Measurements from ENCODE around the gene EGFR. TPM values are rescaled to one million over a fixed set of nuclear protein-coding genes. Genes with fewer than 3 reads are reported as not detected.

Gene EGFR
- total RNA-seq, 2 experiments from 2014 or later = not detected

DNA sequence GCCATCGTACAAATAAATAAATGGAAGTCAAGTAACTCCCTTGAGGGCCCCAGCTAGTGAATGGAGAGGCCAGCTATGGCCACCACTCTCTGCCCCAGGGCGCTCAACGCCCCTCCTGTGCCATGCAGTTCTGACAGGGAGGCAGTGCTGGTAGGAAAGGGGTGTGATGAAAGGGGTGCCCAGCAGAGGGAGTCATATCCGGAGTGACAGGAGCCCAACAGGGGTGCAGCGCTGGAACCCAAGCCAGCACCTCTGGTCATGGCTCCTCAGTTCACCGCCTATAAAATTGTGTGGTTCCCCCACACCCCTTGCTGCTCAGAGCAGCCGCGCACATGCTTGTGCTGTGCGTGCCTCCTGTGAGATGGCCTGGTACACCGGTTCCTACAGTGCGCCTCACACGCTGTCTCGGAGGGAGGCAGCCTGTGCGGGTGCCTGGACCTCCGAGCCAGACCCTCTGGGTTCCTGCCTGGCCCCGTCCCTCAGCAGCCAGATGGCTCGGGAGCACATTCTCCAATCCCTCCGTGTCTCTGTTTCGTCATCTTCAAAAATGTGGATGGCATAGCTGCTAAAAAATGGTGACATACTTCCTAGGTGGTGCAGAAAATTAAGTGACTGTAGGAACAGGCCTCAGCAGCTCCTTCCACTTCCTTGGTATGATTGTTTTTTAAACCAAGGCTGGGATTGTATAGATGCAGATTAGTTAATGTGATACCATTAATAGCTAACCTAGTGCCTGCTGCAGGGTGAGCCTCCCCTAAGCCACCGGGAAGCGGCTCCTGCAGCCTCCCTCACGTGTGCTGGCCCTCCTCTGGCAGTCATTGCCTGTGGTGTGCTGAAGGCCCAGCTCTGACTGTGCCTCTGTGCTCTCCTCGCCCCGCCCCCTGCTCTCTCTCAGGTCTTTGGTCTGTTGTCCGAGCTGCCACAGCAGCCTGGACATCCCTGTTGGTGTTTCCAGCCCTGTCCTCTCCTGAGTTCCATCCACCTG, 125.8 kb downstream of the EGFR start:
- no peak for DNase-seq
- Mint-ChIP-seq H3K36me3 (ENCODE audit: low read depth) (no peaks in the 10 kb centered on the region), H3K4me1 (no peaks in the 10 kb centered on the region), H3K9me3 (no peaks in the 10 kb centered on the region), H3K27ac (no peak overlapping the region), H3K4me3 (no peak overlapping the region), H3K27me3 (peaks cover 12% of the 10 kb centered on the region)
- POLR2A ChIA-PET = no interaction called here
- CTCF ChIA-PET = interaction anchor here (1.1 kb wide), 1 partner anchor 14 kb away, joined by 4 read pairs; no protein-coding TSS in a partner anchor

DNA sequence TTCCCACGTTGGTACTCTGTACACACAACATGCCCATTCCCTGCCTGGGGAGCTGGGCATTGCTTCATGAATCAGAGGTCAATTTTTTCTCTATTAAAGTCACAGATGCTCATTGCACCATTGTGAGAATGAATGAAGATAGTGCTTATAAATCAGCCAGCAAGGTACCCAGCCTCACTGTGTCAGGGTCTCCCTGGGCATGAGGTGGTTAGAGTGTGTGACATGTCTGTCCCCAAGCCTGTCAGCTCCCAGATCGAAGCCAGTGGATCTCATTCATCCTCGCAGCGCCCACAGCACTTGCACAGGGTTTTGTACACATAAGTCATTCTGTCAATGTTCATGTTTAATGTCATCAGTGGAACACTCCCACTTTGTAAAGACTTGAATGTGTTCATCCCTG, 126.8 kb downstream of the EGFR start:
- CTCF ChIA-PET = interaction anchor here (1.1 to 1.3 kb wide), 2 partner anchors 14 to 15 kb away, joined by 3 to 4 read pairs; no protein-coding TSS in a partner anchor
- Mint-ChIP-seq H3K27ac (no peak overlapping the region), H3K4me1 (no peaks in the 10 kb centered on the region), H3K27me3 (peaks cover 14% of the 10 kb centered on the region), H3K9me3 (no peaks in the 10 kb centered on the region), H3K4me3 (no peak overlapping the region), H3K36me3 (ENCODE audit: low read depth) (no peaks in the 10 kb centered on the region)
- DNase-seq = no peak
- POLR2A ChIA-PET = no interaction called here

DNA sequence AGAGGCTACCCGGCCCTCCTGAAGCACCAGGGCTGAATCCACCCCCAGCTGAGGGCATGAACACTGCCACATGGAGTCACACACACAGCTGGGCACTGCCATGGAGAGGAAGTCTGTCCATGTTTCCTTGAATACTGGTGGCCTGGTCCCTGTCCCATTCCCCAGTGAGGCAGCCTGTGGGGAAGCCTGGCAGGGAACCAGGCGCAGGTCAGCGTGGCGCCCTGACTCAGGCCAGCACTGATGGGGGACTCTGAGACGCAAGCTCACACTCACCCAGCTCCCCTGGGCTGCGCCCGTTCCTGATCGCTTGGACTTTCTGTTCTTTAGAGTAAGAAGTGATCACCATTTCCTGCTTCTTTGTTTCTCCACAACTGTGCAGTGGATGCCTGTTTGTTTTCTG, 128.3 kb downstream of the EGFR start:
- Mint-ChIP-seq H3K27me3 (peaks cover 14% of the 10 kb centered on the region), H3K4me3 (no peak overlapping the region), H3K27ac (no peak overlapping the region), H3K36me3 (ENCODE audit: low read depth) (no peaks in the 10 kb centered on the region), H3K4me1 (no peaks in the 10 kb centered on the region), H3K9me3 (no peaks in the 10 kb centered on the region)
- CTCF ChIA-PET = interaction anchor here (0.8 to 1.3 kb wide), 2 partner anchors 11 to 15 kb away, joined by 3 to 4 read pairs; no protein-coding TSS in a partner anchor
- no peak for DNase-seq
- POLR2A ChIA-PET = no interaction called here

DNA sequence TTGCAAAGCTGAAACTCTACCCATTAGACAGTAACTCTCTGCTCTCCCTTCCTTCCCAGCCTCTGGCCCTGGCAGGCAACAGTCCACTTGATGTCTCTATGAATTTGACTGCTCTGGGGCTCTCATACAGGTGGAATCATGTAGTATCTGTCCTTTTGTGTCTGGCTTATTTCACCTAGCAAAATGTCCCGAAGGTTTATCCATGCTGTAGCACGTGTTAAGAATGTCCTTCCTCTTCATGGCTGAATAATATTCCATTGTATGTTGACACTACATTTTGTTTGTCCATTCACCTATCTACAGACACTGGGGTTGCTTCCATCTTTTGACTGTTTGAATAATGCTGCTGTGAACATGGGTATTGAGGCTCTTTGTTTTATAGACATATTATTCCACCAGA, 128.9 kb downstream of the EGFR start:
- H3K4me1 Mint-ChIP-seq = no peaks in the 10 kb centered on the region
- ChIA-PET POLR2A (no interaction called here), CTCF (interaction anchor here (0.8 kb wide), 1 partner anchor 11 kb away, joined by 4 read pairs; no protein-coding TSS in a partner anchor)
- no peak overlapping the region for H3K4me3 Mint-ChIP-seq
- H3K9me3 Mint-ChIP-seq = no peaks in the 10 kb centered on the region
- DNase-seq = no peak
- H3K27me3 Mint-ChIP-seq = peaks cover 14% of the 10 kb centered on the region
- H3K27ac Mint-ChIP-seq = no peak overlapping the region
- H3K36me3 Mint-ChIP-seq (ENCODE audit: low read depth) = no peaks in the 10 kb centered on the region

DNA sequence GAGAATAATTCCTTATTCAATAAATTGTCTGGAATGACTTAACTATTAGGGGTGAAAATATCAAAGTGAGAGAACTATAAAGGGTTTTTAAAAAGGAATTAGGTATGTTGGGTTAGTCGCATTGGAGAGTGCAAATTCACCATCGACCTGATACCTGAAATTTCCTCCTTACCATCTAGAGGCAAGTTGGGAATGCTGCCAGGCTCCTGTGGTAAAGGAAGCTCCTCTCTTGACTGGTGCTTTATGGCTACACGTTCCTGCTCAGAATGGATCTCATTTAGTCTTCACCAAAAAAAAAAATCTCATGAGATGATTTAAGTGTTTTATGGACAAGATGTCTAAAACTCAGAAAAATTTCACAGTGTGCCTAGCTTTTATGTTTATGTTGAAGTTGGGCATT, 129.8 kb downstream of the EGFR start:
- Mint-ChIP-seq H3K9me3 (no peaks in the 10 kb centered on the region), H3K4me1 (no peaks in the 10 kb centered on the region), H3K27me3 (peaks cover 12% of the 10 kb centered on the region), H3K4me3 (no peak overlapping the region), H3K27ac (no peak overlapping the region), H3K36me3 (ENCODE audit: low read depth) (no peaks in the 10 kb centered on the region)
- DNase-seq = no peak
- ChIA-PET POLR2A (no interaction called here), CTCF (no interaction called here)

DNA sequence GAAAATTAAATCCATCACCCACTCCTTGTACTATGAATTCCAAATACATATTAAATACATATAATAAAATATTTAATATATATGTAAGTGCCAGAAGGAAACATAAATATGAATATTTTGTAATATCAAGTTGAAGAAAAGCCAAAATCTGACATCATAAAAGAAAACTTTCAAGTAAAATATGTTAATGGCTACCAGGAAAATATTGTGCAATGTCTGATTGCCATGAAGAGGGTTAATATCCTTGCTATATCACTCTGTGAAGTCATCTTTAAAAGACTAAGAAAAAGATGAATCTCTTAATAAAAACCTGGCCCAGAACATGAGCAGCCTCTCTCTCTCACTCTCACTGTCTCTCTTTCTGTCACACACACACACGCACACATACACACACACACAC, 130.2 kb downstream of the EGFR start:
- Mint-ChIP-seq H3K4me1 (no peaks in the 10 kb centered on the region), H3K36me3 (ENCODE audit: low read depth) (no peaks in the 10 kb centered on the region), H3K27me3 (peaks cover 12% of the 10 kb centered on the region), H3K9me3 (no peaks in the 10 kb centered on the region), H3K4me3 (no peak overlapping the region), H3K27ac (no peak overlapping the region)
- ChIA-PET CTCF (no interaction called here), POLR2A (no interaction called here)
- DNase-seq = no peak

DNA sequence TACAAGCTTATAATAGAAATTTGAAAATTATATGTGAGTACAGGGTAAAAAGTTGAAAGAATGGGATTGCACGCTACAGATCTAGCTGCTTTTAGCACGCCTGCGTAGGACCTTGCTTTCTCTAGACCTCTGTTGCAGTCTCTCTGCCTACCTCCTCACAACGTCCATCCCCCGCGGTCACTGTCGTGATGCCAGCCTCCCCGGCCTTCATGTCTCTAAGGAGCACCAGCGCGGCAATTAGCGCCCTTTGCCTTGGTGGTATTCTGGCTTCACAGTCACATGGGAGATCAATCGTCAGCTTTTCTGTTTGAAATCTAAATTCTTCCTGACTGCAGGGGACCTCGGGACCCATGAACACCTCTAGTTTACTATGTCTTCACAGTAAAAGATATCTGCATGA, 131.3 kb downstream of the EGFR start:
- POLR2A ChIA-PET = no interaction called here
- CTCF ChIA-PET = no interaction called here

DNA sequence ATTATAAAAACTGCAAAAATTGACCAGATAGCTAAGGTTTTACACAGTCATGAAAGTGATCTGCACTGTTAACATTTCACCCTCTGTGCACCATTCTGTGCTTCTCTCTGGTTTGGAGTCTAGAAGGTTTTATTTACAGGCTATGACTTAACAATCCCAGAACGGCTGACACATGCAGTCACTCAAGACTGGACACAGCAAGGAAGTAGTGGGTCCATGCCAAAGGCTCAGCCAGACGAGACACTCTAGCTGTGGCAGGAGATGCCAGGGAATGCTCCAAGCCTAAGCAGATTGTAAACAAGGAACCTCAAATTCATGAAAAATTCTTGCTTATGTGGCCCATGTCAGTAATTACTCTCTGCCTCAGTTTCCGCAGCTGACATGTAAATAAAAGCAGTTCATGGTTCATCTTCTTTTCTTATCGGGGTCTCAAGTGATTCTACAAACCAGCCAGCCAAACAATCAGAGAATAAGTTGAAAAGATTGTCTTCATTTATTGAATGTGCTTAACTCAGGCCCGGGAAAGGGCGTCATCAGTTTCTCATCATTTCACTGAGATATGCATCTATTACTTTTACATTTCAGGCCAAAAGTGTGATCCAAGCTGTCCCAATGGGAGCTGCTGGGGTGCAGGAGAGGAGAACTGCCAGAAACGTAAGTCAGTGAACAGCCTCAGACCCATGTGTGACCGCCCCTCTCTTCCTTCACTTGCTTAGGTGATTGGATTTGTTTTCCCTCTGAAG, 132.1 kb downstream of the EGFR start:
- peaks cover 11% of the 10 kb centered on the region for H3K27me3 Mint-ChIP-seq
- POLR2A ChIA-PET = no interaction called here
- H3K4me1 Mint-ChIP-seq = no peaks in the 10 kb centered on the region
- CTCF ChIA-PET = interaction anchor here (0.8 kb wide), 1 partner anchor 129 kb away, joined by 3 read pairs; no protein-coding TSS in a partner anchor
- H3K36me3 Mint-ChIP-seq (ENCODE audit: low read depth) = no peaks in the 10 kb centered on the region
- H3K9me3 Mint-ChIP-seq = no peaks in the 10 kb centered on the region
- DNase-seq = no peak
- H3K4me3 Mint-ChIP-seq = no peak overlapping the region
- H3K27ac Mint-ChIP-seq = no peak overlapping the region

More for the DNA sequence above, 131.3 kb downstream of the EGFR start:
- no peaks in the 10 kb centered on the region for H3K4me1 Mint-ChIP-seq
- no peaks in the 10 kb centered on the region for H3K9me3 Mint-ChIP-seq
- H3K27ac Mint-ChIP-seq = no peak overlapping the region
- H3K36me3 Mint-ChIP-seq (ENCODE audit: low read depth) = no peaks in the 10 kb centered on the region
- DNase-seq = no peak
- no peak overlapping the region for H3K4me3 Mint-ChIP-seq
- peaks cover 12% of the 10 kb centered on the region for H3K27me3 Mint-ChIP-seq

DNA sequence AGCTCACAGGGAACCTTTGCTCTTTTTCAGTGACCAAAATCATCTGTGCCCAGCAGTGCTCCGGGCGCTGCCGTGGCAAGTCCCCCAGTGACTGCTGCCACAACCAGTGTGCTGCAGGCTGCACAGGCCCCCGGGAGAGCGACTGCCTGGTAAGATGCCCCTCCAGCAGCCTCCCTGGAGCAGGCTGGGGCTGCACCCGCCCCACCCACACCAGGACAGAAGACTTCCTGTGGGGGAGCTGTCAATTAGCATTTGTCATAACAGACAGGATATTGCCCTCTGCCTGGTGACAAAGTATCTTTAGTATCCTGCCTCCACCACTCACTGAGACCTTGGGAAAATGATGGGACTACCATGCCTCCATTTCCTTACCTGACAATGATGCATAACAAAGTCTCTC, 133.7 kb downstream of the EGFR start:
- Mint-ChIP-seq H3K36me3 (ENCODE audit: low read depth) (no peaks in the 10 kb centered on the region), H3K9me3 (no peaks in the 10 kb centered on the region), H3K4me3 (no peak overlapping the region), H3K4me1 (no peaks in the 10 kb centered on the region), H3K27me3 (peaks cover 9% of the 10 kb centered on the region), H3K27ac (no peak overlapping the region)
- ChIA-PET CTCF (no interaction called here), POLR2A (no interaction called here)
- no peak for DNase-seq

DNA sequence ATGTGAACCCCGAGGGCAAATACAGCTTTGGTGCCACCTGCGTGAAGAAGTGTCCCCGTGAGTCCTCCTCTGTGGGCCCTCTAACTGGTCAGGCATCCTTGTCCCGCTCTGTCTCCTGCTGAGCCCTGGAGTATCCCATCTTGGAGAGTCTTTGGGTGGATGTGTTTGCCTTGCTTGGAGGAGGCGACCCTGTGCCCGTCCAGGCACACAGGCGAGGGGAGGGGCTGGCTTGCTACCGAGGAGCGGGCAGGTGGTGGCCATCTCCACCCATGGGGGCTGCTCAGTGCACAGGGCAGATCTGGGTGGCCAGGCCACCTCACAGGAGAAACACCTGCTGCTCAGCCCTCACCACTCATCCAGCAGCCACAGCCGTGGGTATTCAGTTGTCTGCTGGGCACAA, 135.3 kb downstream of the EGFR start:
- CTCF ChIA-PET = no interaction called here
- POLR2A ChIA-PET = no interaction called here
- no peak for DNase-seq
- Mint-ChIP-seq H3K27me3 (peaks cover 8% of the 10 kb centered on the region), H3K9me3 (no peaks in the 10 kb centered on the region), H3K4me1 (no peaks in the 10 kb centered on the region), H3K36me3 (ENCODE audit: low read depth) (no peaks in the 10 kb centered on the region), H3K27ac (no peak overlapping the region), H3K4me3 (no peak overlapping the region)

DNA sequence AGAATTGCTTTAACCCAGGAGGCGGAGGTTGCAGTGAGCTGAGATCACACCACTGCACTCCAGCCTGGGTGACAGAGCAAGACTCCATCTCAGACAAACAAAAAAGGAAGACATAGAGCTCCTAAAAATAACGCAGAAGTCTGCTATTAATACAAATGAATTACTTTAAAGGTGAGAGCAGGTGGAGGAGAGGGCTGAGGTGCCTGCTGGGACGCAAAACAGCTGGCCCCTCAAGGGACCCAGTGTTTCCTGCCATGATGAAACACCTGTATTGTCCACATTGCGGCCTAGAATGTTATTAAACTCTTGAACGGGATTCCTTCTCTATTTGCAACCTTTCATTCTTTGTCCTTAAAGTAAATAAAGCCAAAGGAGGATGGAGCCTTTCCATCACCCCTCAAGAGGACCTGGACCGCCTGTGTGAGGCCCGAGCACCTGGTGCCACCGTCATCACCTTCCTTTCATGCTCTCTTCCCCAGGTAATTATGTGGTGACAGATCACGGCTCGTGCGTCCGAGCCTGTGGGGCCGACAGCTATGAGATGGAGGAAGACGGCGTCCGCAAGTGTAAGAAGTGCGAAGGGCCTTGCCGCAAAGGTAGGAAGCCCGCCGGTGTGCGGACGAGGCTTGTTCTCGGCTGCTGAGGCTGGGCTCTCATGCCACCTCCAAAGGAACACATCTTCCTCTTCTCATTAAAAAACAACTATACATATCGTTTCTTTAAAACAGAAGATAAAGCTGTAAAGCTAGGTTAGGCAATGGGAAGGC, 136.7 kb downstream of the EGFR start:
- H3K9me3 Mint-ChIP-seq = no peaks in the 10 kb centered on the region
- H3K36me3 Mint-ChIP-seq (ENCODE audit: low read depth) = no peaks in the 10 kb centered on the region
- H3K4me1 Mint-ChIP-seq = no peaks in the 10 kb centered on the region
- H3K27me3 Mint-ChIP-seq = peaks cover 5% of the 10 kb centered on the region
- DNase-seq = no peak
- POLR2A ChIA-PET = no interaction called here
- CTCF ChIA-PET = no interaction called here
- no peak overlapping the region for H3K27ac Mint-ChIP-seq
- no peak overlapping the region for H3K4me3 Mint-ChIP-seq

DNA sequence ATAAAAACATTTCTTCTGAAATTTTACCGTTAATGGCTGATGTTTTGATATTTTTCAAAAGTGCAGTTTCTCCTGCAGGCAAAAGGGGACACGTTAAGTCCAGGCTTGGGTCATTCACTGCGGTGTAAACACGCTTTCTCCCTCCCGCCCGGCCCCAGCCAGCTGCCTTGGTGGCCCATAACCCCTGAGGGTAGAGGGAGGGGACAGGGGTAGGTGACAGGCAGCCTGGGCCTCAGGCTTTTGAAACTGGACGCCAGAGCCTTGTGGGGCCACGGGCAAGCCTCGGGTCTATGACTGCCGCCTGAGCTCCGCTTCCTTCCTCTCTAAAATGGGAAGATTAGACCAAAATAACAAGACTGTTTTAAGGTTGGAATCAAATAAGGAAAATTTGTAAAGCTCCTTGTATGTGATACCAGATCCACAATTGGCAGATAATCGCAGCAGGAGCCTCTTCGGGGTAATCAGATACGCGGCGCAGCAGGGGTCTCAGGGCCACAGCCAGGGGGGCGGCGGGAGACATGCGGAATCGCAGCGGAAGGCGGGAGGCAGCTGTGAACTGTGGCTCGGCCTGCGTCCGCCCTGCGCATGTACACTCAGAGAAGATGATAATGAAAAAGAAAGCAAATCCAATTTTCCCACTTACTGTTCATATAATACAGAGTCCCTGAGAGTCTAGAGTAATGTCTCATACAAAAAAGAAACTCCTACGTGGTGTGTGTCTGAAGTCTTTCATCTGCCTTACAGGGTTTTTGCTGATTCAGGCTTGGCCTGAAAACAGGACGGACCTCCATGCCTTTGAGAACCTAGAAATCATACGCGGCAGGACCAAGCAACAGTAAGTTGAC, 138.3 kb downstream of the EGFR start:
- Mint-ChIP-seq H3K27ac (no peak overlapping the region), H3K4me1 (no peaks in the 10 kb centered on the region), H3K4me3 (no peak overlapping the region), H3K9me3 (no peaks in the 10 kb centered on the region), H3K27me3 (peaks cover 5% of the 10 kb centered on the region), H3K36me3 (ENCODE audit: low read depth) (no peaks in the 10 kb centered on the region)
- POLR2A ChIA-PET = no interaction called here
- no peak for DNase-seq
- CTCF ChIA-PET = no interaction called here

Data from activated CD4-positive, alpha-beta T cell treated with anti-CD3 and anti-CD28 coated beads, Interleukin-2, amount 10 ng/mL, durations not matched to agents 7 days and 5 days (primary cell).